ENCODE results near the gene STYXL2.

GRCh38 chr1:167083066-167083665 is 10.7 kb upstream of the STYXL2 start:
- TF ChIP-seq MAX (IDR thresholded peaks at IDR 0.05), result no peak
- no peak for TF ChIP-seq RAD21 (IDR thresholded peaks at IDR 0.05; ENCODE audit: low read depth)
